GM23338 (cell line): ENCODE results near the gene MAG.

Source experiments
- CREB1 ChIP-seq: fragments of 250-450 bp; sonication (Bioruptor Pico); IDR thresholded peaks from 2 replicates; pipeline ENCODE4 v1.5.0; 2020; ENCODE audit warnings: low read depth, mild to moderate bottlenecking, moderate library complexity
- CTCF ChIP-seq, 2 experiments: fragments of 200-600 bp in 1 of 2; sonication (generic) in 1 of 2; conservative IDR thresholded peaks; 2 replicates each; pipeline versions ENCODE4 v1.5.1 to v1.6.1; 2016 to 2017; ENCODE audit warnings: antibody characterized with exemption in 2 of 2, low read depth in 2 of 2, mild to moderate bottlenecking in 2 of 2, moderate library complexity in 1 of 2
- EZH2 ChIP-seq: fragments of 200-600 bp; sonication (generic); IDR thresholded peaks from one replicate; pipeline ENCODE4 v1.8.0; 2017; ENCODE audit warnings: antibody characterized with exemption, mild to moderate bottlenecking, low read depth; ENCODE audit not compliant: unreplicated experiment
- EZH2phosphoT487 ChIP-seq: fragments of 200-600 bp; sonication (generic); IDR thresholded peaks from one replicate; pipeline ENCODE4 v1.8.1; 2018; ENCODE audit warnings: antibody characterized with exemption; ENCODE audit not compliant: unreplicated experiment
- POLR2AphosphoS5 ChIP-seq: IDR thresholded peaks from 2 replicates; pipeline ENCODE4 v1.6.1; 2016; ENCODE audit warnings: antibody characterized with exemption, low read depth

GRCh38 chr19:35317464-35318043, 25.6 kb downstream of the MAG start:
- no peak for TF ChIP-seq CTCF (conservative IDR thresholded peaks at IDR 0.05; ENCODE audit: low read depth in 2 of 2)
- TF ChIP-seq POLR2AphosphoS5 = no peak
- TF ChIP-seq EZH2 = no peak
- TF ChIP-seq CREB1 = no peak
- TF ChIP-seq EZH2phosphoT487 = no peak
